AG10803 (cell line): ENCODE results near the gene LLCFC1.

Experiments used
- DNase-seq: peaks from one replicate; pipeline ENCODE4 v3.0.0; 2010; ENCODE audit warnings: low read depth
- H3K4me3 ChIP-seq: 2 replicates; pipeline ENCODE4 v1.5.1; 2011; ENCODE audit warnings: mild to moderate bottlenecking, low read length, control low read depth
- TF ChIP-seq, protein P1 (sequence below): conservative IDR thresholded peaks from 2 replicates; pipeline ENCODE4 v1.5.1; 2011; ENCODE audit warnings: mild to moderate bottlenecking, low read length, control low read depth, inconsistent platforms

Gene LLCFC1

GRCh38 chr7:142961973-142962926 is 23.0 kb downstream of the LLCFC1 start, which contains the start of gene KEL:
KEL (minus strand) TSS chr7:142962363; CDS start chr7:142962206, 157 bp downstream.
- DNase-seq, result no peak
- H3K4me3 ChIP-seq, result no peak within 1 kb of the TSS
- TF ChIP-seq, protein P1, sequence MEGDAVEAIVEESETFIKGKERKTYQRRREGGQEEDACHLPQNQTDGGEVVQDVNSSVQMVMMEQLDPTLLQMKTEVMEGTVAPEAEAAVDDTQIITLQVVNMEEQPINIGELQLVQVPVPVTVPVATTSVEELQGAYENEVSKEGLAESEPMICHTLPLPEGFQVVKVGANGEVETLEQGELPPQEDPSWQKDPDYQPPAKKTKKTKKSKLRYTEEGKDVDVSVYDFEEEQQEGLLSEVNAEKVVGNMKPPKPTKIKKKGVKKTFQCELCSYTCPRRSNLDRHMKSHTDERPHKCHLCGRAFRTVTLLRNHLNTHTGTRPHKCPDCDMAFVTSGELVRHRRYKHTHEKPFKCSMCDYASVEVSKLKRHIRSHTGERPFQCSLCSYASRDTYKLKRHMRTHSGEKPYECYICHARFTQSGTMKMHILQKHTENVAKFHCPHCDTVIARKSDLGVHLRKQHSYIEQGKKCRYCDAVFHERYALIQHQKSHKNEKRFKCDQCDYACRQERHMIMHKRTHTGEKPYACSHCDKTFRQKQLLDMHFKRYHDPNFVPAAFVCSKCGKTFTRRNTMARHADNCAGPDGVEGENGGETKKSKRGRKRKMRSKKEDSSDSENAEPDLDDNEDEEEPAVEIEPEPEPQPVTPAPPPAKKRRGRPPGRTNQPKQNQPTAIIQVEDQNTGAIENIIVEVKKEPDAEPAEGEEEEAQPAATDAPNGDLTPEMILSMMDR, result no peak

GRCh38 chr7:142962991-142963390 is 23.7 kb downstream of the LLCFC1 start:
- no peak for DNase-seq
- TF ChIP-seq, protein P1, result no peak
- no peak overlapping the region for H3K4me3 ChIP-seq

DNA sequence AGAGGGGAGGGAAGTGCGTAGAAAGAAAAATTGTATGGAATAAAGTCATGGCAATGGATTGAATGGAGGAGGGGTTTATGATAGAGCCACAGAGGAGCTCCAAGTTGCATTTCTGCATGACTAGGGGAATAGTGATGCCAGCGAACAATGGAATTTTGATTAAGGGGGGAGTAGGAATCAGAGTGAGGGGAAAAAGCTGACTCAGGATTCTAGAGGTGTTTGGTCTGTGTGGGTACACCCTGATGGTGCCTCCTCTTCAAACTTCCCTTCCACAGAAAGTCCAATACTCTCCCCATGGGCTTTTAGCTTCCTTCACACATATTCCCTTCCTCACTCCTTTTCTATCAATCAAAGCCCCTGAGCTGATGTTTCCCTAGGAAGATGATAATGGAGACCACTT is 24.7 kb downstream of the LLCFC1 start:
- no peak for DNase-seq
- TF ChIP-seq, protein P1, result no peak
- H3K4me3 ChIP-seq, result no peak overlapping the region

- TF ChIP-seq, protein P1, result no peak
- H3K4me3 ChIP-seq, result no peak overlapping the region
- no peak for DNase-seq
Measured at GRCh38 chr7:142964502-142965246, 25.4 kb downstream of the LLCFC1 start.

GRCh38 chr7:142968229-142968628 is 28.9 kb downstream of the LLCFC1 start:
- no peak overlapping the region for H3K4me3 ChIP-seq
- DNase-seq, result no peak
- TF ChIP-seq, protein P1, result no peak

DNA sequence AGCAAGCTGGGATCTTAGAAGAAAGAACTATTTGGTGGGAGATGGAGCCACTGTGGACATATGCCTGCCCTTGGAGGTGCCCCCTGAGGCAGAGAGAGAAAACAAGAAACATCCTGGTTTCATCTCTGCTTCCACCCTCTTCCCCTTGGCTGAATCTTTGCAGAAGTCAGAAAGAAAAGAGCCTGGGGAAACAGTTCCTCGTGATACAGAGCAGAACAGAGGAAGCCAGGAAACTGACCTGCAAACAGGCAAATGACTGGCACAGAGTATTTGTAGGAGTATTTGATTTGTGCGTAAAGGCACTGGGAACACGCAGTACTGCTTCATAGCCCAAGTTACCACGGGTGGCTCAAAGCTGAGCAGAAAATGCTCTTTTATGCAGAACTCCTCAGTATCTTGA is 29.9 kb downstream of the LLCFC1 start:
- TF ChIP-seq, protein P1, result no peak
- DNase-seq, result no peak
- no peak overlapping the region for H3K4me3 ChIP-seq
